Measurements from ENCODE around the gene CCNK. TPM values are rescaled to one million over a fixed set of nuclear protein-coding genes. Genes with fewer than 3 reads are reported as not detected.
A peak's percentile ranks its signal among the peaks of the same experiment; 100 is the strongest.

The CCNK gene
- total RNA-seq, 1 experiment from 2014 or later: 80.1 TPM

DNA sequence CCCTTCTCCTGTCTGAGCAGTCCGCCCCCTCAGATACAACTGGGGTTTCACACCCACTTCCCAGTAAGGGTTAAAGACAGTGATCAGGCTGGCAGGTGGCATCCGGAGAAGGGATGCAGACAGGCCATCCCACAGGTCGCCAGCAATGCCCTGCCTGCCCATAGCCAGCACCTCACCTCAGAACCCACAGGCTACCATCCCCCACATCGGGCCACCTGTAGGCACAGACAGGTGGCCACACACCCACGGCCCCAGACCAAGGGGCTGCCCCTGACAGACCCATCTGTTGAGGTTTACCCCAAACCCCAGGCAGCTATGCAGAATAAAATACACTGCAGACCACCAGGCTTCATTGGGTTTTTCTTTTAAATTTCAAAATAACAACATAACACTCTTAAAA lies 57.5 kb downstream of the CCNK start:
- TF ChIP-seq, protein P1, sequence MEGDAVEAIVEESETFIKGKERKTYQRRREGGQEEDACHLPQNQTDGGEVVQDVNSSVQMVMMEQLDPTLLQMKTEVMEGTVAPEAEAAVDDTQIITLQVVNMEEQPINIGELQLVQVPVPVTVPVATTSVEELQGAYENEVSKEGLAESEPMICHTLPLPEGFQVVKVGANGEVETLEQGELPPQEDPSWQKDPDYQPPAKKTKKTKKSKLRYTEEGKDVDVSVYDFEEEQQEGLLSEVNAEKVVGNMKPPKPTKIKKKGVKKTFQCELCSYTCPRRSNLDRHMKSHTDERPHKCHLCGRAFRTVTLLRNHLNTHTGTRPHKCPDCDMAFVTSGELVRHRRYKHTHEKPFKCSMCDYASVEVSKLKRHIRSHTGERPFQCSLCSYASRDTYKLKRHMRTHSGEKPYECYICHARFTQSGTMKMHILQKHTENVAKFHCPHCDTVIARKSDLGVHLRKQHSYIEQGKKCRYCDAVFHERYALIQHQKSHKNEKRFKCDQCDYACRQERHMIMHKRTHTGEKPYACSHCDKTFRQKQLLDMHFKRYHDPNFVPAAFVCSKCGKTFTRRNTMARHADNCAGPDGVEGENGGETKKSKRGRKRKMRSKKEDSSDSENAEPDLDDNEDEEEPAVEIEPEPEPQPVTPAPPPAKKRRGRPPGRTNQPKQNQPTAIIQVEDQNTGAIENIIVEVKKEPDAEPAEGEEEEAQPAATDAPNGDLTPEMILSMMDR (conservative IDR thresholded peaks at IDR 0.05): no peak
- H3K23me2 ChIP-seq (ENCODE audit: insufficient read length, low read depth, low read length, poor library complexity, severe bottlenecking): no peaks in the 10 kb centered on the region
- no peak overlapping the region for H2BK20ac ChIP-seq (ENCODE audit: low read depth, low read length, poor library complexity, severe bottlenecking)
- no peak overlapping the region for H3K56ac ChIP-seq (ENCODE audit: insufficient read length, low read depth, low read length)
- Mint-ChIP-seq H3K4me3 (no peak overlapping the region), H3K27me3 (ENCODE audit: low read depth) (no peaks in the 10 kb centered on the region; the same call in 1 of the 2 replicates), H3K4me1 (peaks cover 37 to 62% of the 10 kb centered on the region in 2 experiments), H3K9me3 (no peaks in the 10 kb centered on the region), H3K36me3 (ENCODE audit: insufficient read depth in 1 of 3, low read depth in 3 of 3) (no peaks in the 10 kb centered on the region), H3K27ac (peak overlapping the region in 1 of 3 experiments; percentile 28; a peak in 2 of 7 replicates)
- no peak overlapping the region for H4K91ac ChIP-seq (ENCODE audit: insufficient read length, low read depth, low read length)
- no CpG with 5 or more reads among the region's 5 CpGs for WGBS (ENCODE audit: extremely low coverage, insufficient read length, low lambda C conversion rate)
- H2BK12ac ChIP-seq (ENCODE audit: insufficient read length, low read depth, low read length): no peak overlapping the region
- H2AFZ ChIP-seq (ENCODE audit: low read length): no peak overlapping the region
- H3K9ac ChIP-seq (ENCODE audit: extremely low read depth, insufficient read length, low read length): no peak overlapping the region
- no peak overlapping the region for H3K27ac ChIP-seq (ENCODE audit: insufficient read length, low read depth, low read length)
- H2BK15ac ChIP-seq (ENCODE audit: low read depth, low read length): no peak overlapping the region
- no peaks in the 10 kb centered on the region; the same call in 1 of the 2 replicates for H3K4me1 ChIP-seq (ENCODE audit: insufficient read depth, low read length)
- H3T11ph ChIP-seq (ENCODE audit: low read length): no peak overlapping the region
- H3K14ac ChIP-seq (ENCODE audit: insufficient read depth, low read length): no peak overlapping the region; the same call in 1 of the 2 replicates
- H3K27me3 ChIP-seq (ENCODE audit: insufficient read depth, low read length): no peaks in the 10 kb centered on the region
- no peaks in the 10 kb centered on the region for H3K9me3 ChIP-seq (ENCODE audit: control insufficient read depth, low read depth, low read length)
- no peak overlapping the region for H3K23ac ChIP-seq (ENCODE audit: insufficient read length, low read depth, low read length)
- H2BK120ac ChIP-seq (ENCODE audit: low read depth, low read length, poor library complexity, severe bottlenecking): no peak overlapping the region
- H3K79me1 ChIP-seq (ENCODE audit: insufficient read depth, low read depth, low read length, poor library complexity, severe bottlenecking): peaks cover 3% of the 10 kb centered on the region
- H2AK5ac ChIP-seq (ENCODE audit: insufficient read length, low read length): no peak overlapping the region
- no peak overlapping the region for H3K4me2 ChIP-seq (ENCODE audit: insufficient read depth, insufficient read length, low read length)
- DNase-seq: no peak
- H4K5ac ChIP-seq (ENCODE audit: insufficient read length, low read depth, low read length): no peak overlapping the region
- no peaks in the 10 kb centered on the region; the same call in 1 of the 2 replicates for H3K79me2 ChIP-seq (ENCODE audit: insufficient read depth, low read length)
- no peak overlapping the region for H3K4ac ChIP-seq (ENCODE audit: low read depth, low read length)
- peaks cover 4% of the 10 kb centered on the region for H4K20me1 ChIP-seq (ENCODE audit: control insufficient read depth, insufficient read depth, insufficient read length)
- no peak overlapping the region for H3K18ac ChIP-seq (ENCODE audit: insufficient read length, low read depth, low read length)
- H2BK5ac ChIP-seq (ENCODE audit: insufficient read length, low read length): no peak overlapping the region
- no peak overlapping the region for H4K8ac ChIP-seq (replicated peaks; ENCODE audit: insufficient read length, low read depth, low read length)
